ENCODE measurements around the gene TANGO2.

TANGO2 gene

DNA sequence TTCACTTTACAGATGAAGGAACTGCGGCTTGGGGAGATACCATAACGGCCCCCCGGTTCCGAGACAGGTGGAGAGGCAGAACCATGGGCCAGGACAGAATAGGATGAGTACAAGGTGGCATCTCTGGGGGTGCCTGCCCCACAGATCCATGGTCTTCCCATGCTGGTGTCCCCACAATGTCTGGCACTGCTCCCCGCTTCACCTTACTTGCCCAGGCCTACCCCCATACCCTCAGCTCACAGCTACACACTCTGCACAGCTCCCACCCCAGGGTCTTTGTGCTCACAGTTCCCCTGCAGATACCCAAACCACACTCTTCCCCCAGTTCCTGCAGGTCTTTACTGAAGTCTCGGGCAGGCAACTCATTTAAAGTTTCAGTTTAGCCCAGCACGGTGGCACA lies 47.7 kb downstream of the TANGO2 start:
- Histone ChIP-seq H3K4ac (ENCODE audit: low read depth, low read length) (no peak overlapping the region), H2BK5ac (ENCODE audit: low read length) (no peak overlapping the region), H3K36me3 (ENCODE audit: control insufficient read depth, insufficient read depth, low read length) (no peaks in the 10 kb centered on the region), H3K79me1 (ENCODE audit: low read length) (no peaks in the 10 kb centered on the region), H3K27ac (ENCODE audit: low read depth, low read length) (no peak overlapping the region), H2AK5ac (ENCODE audit: low read length) (no peak overlapping the region), H3K27me3 (ENCODE audit: insufficient read depth, low read length, poor library complexity) (no peaks in the 10 kb centered on the region), H3K23ac (ENCODE audit: low read length) (no peak overlapping the region), H3K18ac (ENCODE audit: low read length) (no peak overlapping the region), H4K8ac (ENCODE audit: low read depth, low read length) (no peak overlapping the region), H3K4me3 (ENCODE audit: low read length) (no peak overlapping the region), H2BK15ac (replicated peaks; ENCODE audit: low read depth) (no peak overlapping the region), H2BK120ac (ENCODE audit: low read depth, low read length) (no peak overlapping the region), H3K4me2 (ENCODE audit: low read length) (no peak overlapping the region), H4K5ac (ENCODE audit: low read length) (no peak overlapping the region), H3K4me1 (ENCODE audit: control insufficient read depth, low read depth, low read length) (no peaks in the 10 kb centered on the region), H3K79me2 (ENCODE audit: control insufficient read depth, insufficient read depth, low read length) (no peaks in the 10 kb centered on the region), H3K9ac (ENCODE audit: low read length) (no peak overlapping the region), H3K56ac (ENCODE audit: low read length) (no peak overlapping the region)
- no CpG with 5 or more reads among the region's 7 CpGs for WGBS (ENCODE audit: extremely low coverage, insufficient coverage, low lambda C conversion rate)
- no peak for DNase-seq

GRCh38 chr22:20069331-20070042 lies 48.6 kb downstream of the TANGO2 start:
- Histone ChIP-seq H3K4me3 (ENCODE audit: low read length) (no peak overlapping the region), H3K79me2 (ENCODE audit: control insufficient read depth, insufficient read depth, low read length) (no peaks in the 10 kb centered on the region), H2AK5ac (ENCODE audit: low read length) (no peak overlapping the region), H3K27ac (ENCODE audit: low read depth, low read length) (no peak overlapping the region), H3K4ac (ENCODE audit: low read depth, low read length) (no peak overlapping the region), H3K4me1 (ENCODE audit: control insufficient read depth, low read depth, low read length) (no peaks in the 10 kb centered on the region), H2BK15ac (replicated peaks; ENCODE audit: low read depth) (no peak overlapping the region), H3K18ac (ENCODE audit: low read length) (no peak overlapping the region), H4K8ac (ENCODE audit: low read depth, low read length) (no peak overlapping the region), H4K5ac (ENCODE audit: low read length) (no peak overlapping the region), H3K56ac (ENCODE audit: low read length) (no peak overlapping the region), H2BK120ac (ENCODE audit: low read depth, low read length) (no peak overlapping the region), H3K23ac (ENCODE audit: low read length) (no peak overlapping the region), H3K79me1 (ENCODE audit: low read length) (no peaks in the 10 kb centered on the region), H2BK5ac (ENCODE audit: low read length) (no peak overlapping the region), H3K36me3 (ENCODE audit: control insufficient read depth, insufficient read depth, low read length) (no peaks in the 10 kb centered on the region), H3K27me3 (ENCODE audit: insufficient read depth, low read length, poor library complexity) (no peaks in the 10 kb centered on the region), H3K9ac (ENCODE audit: low read length) (no peak overlapping the region), H3K4me2 (ENCODE audit: low read length) (no peak overlapping the region)
- WGBS (ENCODE audit: extremely low coverage, insufficient coverage, low lambda C conversion rate), result no CpG with 5 or more reads among the region's 7 CpGs
- DNase-seq, result no peak

- Histone ChIP-seq H3K56ac (ENCODE audit: low read length) (no peak overlapping the region), H3K27me3 (ENCODE audit: insufficient read depth, low read length, poor library complexity) (no peaks in the 10 kb centered on the region), H3K4ac (ENCODE audit: low read depth, low read length) (no peak overlapping the region), H3K4me2 (ENCODE audit: low read length) (no peak overlapping the region), H4K5ac (ENCODE audit: low read length) (no peak overlapping the region), H3K4me1 (ENCODE audit: control insufficient read depth, low read depth, low read length) (no peaks in the 10 kb centered on the region), H2BK15ac (replicated peaks; ENCODE audit: low read depth) (no peak overlapping the region), H3K4me3 (ENCODE audit: low read length) (no peak overlapping the region), H3K9ac (ENCODE audit: low read length) (no peak overlapping the region), H3K79me2 (ENCODE audit: control insufficient read depth, insufficient read depth, low read length) (no peaks in the 10 kb centered on the region), H4K8ac (ENCODE audit: low read depth, low read length) (no peak overlapping the region), H3K23ac (ENCODE audit: low read length) (no peak overlapping the region), H3K36me3 (ENCODE audit: control insufficient read depth, insufficient read depth, low read length) (no peaks in the 10 kb centered on the region), H2BK120ac (ENCODE audit: low read depth, low read length) (no peak overlapping the region), H3K27ac (ENCODE audit: low read depth, low read length) (no peak overlapping the region), H2AK5ac (ENCODE audit: low read length) (no peak overlapping the region), H3K79me1 (ENCODE audit: low read length) (no peaks in the 10 kb centered on the region), H3K18ac (ENCODE audit: low read length) (no peak overlapping the region), H2BK5ac (ENCODE audit: low read length) (no peak overlapping the region)
- WGBS (ENCODE audit: extremely low coverage, insufficient coverage, low lambda C conversion rate), result no CpG with 5 or more reads among the region's 8 CpGs
- no peak for DNase-seq
These were observed 50.6 kb downstream of the TANGO2 start for GRCh38 chr22:20071524-20071972.

DNA sequence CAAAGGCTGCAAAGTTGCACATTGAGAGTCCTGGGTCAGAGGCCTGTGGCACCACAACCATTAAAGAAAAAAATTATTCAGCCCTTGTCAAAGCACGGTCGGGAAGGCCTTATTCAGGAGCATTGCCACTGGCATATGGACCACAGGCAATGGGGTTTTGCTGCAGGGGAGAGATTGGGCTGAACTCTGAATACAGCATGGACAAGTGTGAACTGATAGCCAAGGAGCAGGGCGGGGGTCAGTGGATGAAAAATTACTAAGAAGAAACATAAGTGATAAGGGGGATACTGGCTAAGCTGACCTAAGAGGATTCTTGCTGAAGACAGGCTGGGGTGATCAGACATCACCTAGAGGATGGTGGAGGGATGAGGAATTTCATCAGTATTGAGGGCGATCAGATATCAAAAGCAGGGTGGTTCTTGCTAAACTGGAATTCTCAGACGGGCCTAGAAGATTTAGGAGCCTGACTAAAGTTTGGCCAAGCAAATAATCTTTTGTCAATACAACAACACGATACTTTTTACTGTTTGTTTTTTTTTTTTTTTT lies 55.8 kb downstream of the TANGO2 start:
- no peak overlapping the region for H3K4me2 ChIP-seq (ENCODE audit: low read length)
- no peak overlapping the region for H2BK5ac ChIP-seq (ENCODE audit: low read length)
- no peak overlapping the region for H2BK15ac ChIP-seq (replicated peaks; ENCODE audit: low read depth)
- H3K4me3 ChIP-seq (ENCODE audit: low read length), result no peak overlapping the region
- H3K79me1 ChIP-seq (ENCODE audit: low read length), result peaks cover 6% of the 10 kb centered on the region
- no peak overlapping the region for H4K8ac ChIP-seq (ENCODE audit: low read depth, low read length)
- H2AK5ac ChIP-seq (ENCODE audit: low read length), result no peak overlapping the region
- H2BK120ac ChIP-seq (ENCODE audit: low read depth, low read length), result no peak overlapping the region
- no peak overlapping the region for H3K18ac ChIP-seq (ENCODE audit: low read length)
- peaks cover 4% of the 10 kb centered on the region for H3K4me1 ChIP-seq (ENCODE audit: control insufficient read depth, low read depth, low read length)
- no peak overlapping the region for H3K4ac ChIP-seq (ENCODE audit: low read depth, low read length)
- no peaks in the 10 kb centered on the region for H3K27me3 ChIP-seq (ENCODE audit: insufficient read depth, low read length, poor library complexity)
- no peak overlapping the region for H3K9ac ChIP-seq (ENCODE audit: low read length)
- no peak for DNase-seq
- no peak overlapping the region for H3K27ac ChIP-seq (ENCODE audit: low read depth, low read length)
- no peak overlapping the region for H3K56ac ChIP-seq (ENCODE audit: low read length)
- H3K36me3 ChIP-seq (ENCODE audit: control insufficient read depth, insufficient read depth, low read length), result peaks cover 2% of the 10 kb centered on the region
- H3K79me2 ChIP-seq (ENCODE audit: control insufficient read depth, insufficient read depth, low read length), result peaks cover 13% of the 10 kb centered on the region
- WGBS (ENCODE audit: extremely low coverage, insufficient coverage, low lambda C conversion rate), result no CpG with 5 or more reads among the region's 6 CpGs
- H3K23ac ChIP-seq (ENCODE audit: low read length), result no peak overlapping the region
- H4K5ac ChIP-seq (ENCODE audit: low read length), result no peak overlapping the region

DNA sequence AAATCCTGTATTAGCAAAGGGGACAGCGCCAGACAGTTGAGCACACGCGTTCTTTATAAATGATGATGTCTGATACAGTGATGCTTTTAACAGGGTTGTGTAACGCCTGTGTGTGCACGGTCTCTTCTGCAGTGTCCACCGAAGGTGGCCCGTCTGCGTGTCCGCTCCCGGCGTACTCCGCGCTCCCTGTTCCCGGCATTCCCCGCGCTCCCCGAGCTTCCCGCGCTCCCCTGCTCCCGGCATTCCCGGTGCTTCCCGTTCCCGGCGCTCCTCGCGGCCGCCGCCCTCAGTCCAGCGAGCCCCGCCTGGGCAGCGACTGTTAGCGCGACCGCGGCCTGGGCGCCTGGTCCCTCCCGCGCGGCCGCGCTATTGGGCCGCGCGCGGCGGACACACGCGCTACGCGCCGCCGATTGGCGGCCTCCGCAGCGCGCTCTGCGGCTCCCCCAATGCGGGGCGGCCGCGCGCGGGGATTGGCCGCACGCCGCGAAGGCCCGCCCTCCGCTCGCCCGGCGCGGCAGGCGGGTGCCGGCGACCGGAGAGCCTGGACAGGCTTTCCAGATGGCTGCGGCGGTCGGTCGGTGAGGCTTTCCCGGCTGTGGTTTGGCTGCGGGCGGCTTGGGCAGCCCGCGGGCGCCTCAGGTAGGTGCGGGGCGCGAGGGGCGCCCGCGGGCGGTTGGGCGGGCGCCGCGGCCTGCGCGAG lies 59.0 kb downstream of the TANGO2 start, which contains the start of gene DGCR8:
Gene DGCR8 (plus strand): TSS at position 497 of the 700 bp plus-strand sequence. CDS start 5,723 bp downstream, outside the sequence.
- H3K56ac ChIP-seq (ENCODE audit: low read length), result peak within 1 kb of the TSS; percentile 99
- peak within 1 kb of the TSS; percentile 97 for H2AK5ac ChIP-seq (ENCODE audit: low read length)
- peaks cover 18% of the 10 kb centered on the region for H3K79me1 ChIP-seq (ENCODE audit: low read length)
- no peak within 1 kb of the TSS for H2BK15ac ChIP-seq (replicated peaks; ENCODE audit: low read depth)
- H4K5ac ChIP-seq (ENCODE audit: low read length), result no peak within 1 kb of the TSS
- peak within 1 kb of the TSS; percentile 100 for H3K9ac ChIP-seq (ENCODE audit: low read length)
- no peaks in the 10 kb centered on the region for H3K27me3 ChIP-seq (ENCODE audit: insufficient read depth, low read length, poor library complexity)
- H3K4me1 ChIP-seq (ENCODE audit: control insufficient read depth, low read depth, low read length), result peaks cover 18% of the 10 kb centered on the region
- H3K4me2 ChIP-seq (ENCODE audit: low read length), result peak within 1 kb of the TSS; percentile 97
- peak within 1 kb of the TSS; percentile 95 for H3K27ac ChIP-seq (ENCODE audit: low read depth, low read length)
- DNase-seq, result peak; percentile 97
- peak within 1 kb of the TSS; percentile 35 for H2BK5ac ChIP-seq (ENCODE audit: low read length)
- H2BK120ac ChIP-seq (ENCODE audit: low read depth, low read length), result peak within 1 kb of the TSS; percentile 39
- peaks cover 3% of the 10 kb centered on the region for H3K36me3 ChIP-seq (ENCODE audit: control insufficient read depth, insufficient read depth, low read length)
- peak within 1 kb of the TSS; percentile 96 for H3K23ac ChIP-seq (ENCODE audit: low read length)
- WGBS (ENCODE audit: extremely low coverage, insufficient coverage, low lambda C conversion rate), result no CpG with 5 or more reads among the region's 100 CpGs
- peaks cover 44% of the 10 kb centered on the region for H3K79me2 ChIP-seq (ENCODE audit: control insufficient read depth, insufficient read depth, low read length)
- peak within 1 kb of the TSS; percentile 100 for H3K4me3 ChIP-seq (ENCODE audit: low read length)
- peak within 1 kb of the TSS; percentile 97 for H3K4ac ChIP-seq (ENCODE audit: low read depth, low read length)
- H4K8ac ChIP-seq (ENCODE audit: low read depth, low read length), result peak within 1 kb of the TSS; percentile 99
- H3K18ac ChIP-seq (ENCODE audit: low read length), result peak within 1 kb of the TSS; percentile 98
